Fibroblast of lung (primary cell): ENCODE results near the gene RELL2.

ENCODE experiments used
- CTCF ChIP-seq, 2 donors: IDR thresholded peaks in 1 of 2; conservative IDR thresholded peaks in 1 of 2; 1 replicate in 1 of 2; 2 replicates in 1 of 2; pipeline ENCODE4 v1.5.1; 2011 to 2012; ENCODE audit warnings: low read length in 2 of 2, control low read depth in 1 of 2, inconsistent platforms in 1 of 2, low read depth in 1 of 2, mild to moderate bottlenecking in 1 of 2
- EZH2 ChIP-seq: IDR thresholded peaks from 2 replicates; pipeline ENCODE4 v1.5.1; 2012; ENCODE audit warnings: low read length, control low read depth, mild to moderate bottlenecking; ENCODE audit errors: missing control alignments

- no peak for TF ChIP-seq CTCF (conservative IDR thresholded peaks at IDR 0.05 in 1 of 2, IDR thresholded peaks at IDR 0.05 in 1 of 2; ENCODE audit: low read depth in 1 of 2, low read length in 2 of 2)
- TF ChIP-seq EZH2 = no peak
Measured at GRCh38 chr5:141635646-141636045, 1.2 kb upstream of the RELL2 start.
